Prostate gland (tissue), 2 donors: Measurements from ENCODE around the gene FBXL17.

ENCODE experiments used
- POLR2A ChIP-seq: fragments of 450-650 bp; IDR thresholded peaks from one replicate; pipeline ENCODE4 v1.6.1; 2016; ENCODE audit warnings: antibody characterized with exemption, mild to moderate bottlenecking
- POLR2AphosphoS5 ChIP-seq: sonication (generic); formaldehyde crosslinking; IDR thresholded peaks from one replicate; pipeline ENCODE4 v1.6.1; 2017; ENCODE audit warnings: antibody characterized with exemption
- TF ChIP-seq, protein P1 (sequence below), 4 experiments: fragments of 200-600 bp in 2 of 4; fragments of 450-650 bp in 2 of 4; sonication (generic) in 2 of 4; IDR thresholded peaks; 1 replicate in 3 of 4; 2 replicates in 1 of 4; pipeline ENCODE4 v1.5.1; 2016 to 2019; ENCODE audit warnings: antibody characterized with exemption in 4 of 4, mild to moderate bottlenecking in 2 of 4, moderate library complexity in 2 of 4

DNA sequence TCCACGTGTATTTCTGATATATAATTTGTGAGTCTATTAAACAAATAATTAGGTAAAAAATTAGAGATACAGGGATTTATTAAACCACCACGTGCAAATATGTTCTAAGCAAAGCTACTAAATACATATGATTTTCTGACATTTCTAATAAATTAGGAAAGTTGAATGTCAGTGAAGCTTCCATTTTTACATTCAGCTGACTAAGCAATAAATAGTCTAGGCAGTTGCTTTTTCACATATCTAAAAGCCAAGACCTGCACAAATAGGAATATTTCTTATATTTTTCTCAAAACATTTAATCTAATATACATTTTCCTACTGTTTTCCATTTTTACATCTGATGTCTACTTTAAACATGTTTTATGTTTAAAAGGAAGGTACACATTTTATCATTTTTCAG is 388.6 kb downstream of the FBXL17 start:
- TF ChIP-seq, protein P1, sequence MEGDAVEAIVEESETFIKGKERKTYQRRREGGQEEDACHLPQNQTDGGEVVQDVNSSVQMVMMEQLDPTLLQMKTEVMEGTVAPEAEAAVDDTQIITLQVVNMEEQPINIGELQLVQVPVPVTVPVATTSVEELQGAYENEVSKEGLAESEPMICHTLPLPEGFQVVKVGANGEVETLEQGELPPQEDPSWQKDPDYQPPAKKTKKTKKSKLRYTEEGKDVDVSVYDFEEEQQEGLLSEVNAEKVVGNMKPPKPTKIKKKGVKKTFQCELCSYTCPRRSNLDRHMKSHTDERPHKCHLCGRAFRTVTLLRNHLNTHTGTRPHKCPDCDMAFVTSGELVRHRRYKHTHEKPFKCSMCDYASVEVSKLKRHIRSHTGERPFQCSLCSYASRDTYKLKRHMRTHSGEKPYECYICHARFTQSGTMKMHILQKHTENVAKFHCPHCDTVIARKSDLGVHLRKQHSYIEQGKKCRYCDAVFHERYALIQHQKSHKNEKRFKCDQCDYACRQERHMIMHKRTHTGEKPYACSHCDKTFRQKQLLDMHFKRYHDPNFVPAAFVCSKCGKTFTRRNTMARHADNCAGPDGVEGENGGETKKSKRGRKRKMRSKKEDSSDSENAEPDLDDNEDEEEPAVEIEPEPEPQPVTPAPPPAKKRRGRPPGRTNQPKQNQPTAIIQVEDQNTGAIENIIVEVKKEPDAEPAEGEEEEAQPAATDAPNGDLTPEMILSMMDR (IDR thresholded peaks at IDR 0.05) = no peak
- no peak for TF ChIP-seq POLR2A
- TF ChIP-seq POLR2AphosphoS5 = no peak
